HG03175 (cell line): ENCODE data around the gene EXOC2.
A peak's percentile ranks its signal among the peaks of the same experiment; 100 is the strongest.

Source experiments
- ATAC-seq: cut with Tn5 transposase; IDR thresholded peaks from one replicate; pipeline ENCODE4 v1.9.1; 2021; ENCODE audit warnings: mild to moderate bottlenecking, moderate library complexity; ENCODE audit not compliant: unreplicated experiment

EXOC2 gene

GRCh38 chr6:692858-693722, at the start of gene EXOC2:
Gene EXOC2 (minus strand): TSS chr6:693139. CDS start chr6:637818, 55,321 bp downstream.
- ATAC-seq = peak; percentile 92

DNA sequence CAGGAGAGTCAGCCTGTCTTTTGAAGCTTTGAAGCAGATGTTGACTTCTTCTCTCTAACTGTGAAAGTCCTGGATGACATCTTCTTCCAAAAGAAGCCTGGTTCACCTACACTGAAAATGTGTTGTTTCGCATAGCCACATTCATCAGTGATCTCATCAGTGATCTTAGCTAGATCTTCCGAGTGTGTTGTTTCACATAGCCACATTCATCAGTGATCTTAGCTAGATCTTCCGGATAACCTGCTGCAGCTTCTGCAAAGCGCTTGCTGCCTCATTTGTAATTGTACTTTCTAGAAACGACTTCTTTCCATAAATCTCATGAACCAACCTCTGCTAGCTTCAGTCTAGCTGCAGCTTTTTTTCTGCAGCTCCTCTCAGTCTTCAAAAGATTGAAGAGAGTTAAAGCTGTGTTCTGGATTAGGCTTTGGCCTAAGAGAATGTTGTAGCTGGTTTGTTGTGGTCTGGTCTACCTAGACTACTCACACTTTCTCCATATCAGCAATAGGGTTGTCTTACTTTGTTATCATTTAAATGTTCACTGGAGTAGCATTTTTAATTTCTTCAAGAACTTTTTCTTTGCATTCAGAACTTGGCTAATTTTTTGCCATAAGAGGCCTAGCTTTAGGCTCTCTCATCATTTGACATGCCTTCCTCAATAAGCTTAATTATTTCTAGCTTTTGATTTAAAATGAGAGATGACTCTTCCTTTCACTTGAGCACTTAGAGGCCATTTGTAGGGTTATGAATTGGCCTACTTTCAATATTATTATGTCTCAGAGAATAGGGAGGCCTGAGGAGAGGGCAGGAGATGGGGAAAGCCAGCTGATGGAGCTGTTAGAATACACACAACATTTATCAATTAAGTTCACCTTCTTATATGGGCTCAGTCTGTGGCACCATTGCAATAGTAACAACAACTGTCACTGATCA, 48.7 kb upstream of the EXOC2 start:
- no peak for ATAC-seq

DNA sequence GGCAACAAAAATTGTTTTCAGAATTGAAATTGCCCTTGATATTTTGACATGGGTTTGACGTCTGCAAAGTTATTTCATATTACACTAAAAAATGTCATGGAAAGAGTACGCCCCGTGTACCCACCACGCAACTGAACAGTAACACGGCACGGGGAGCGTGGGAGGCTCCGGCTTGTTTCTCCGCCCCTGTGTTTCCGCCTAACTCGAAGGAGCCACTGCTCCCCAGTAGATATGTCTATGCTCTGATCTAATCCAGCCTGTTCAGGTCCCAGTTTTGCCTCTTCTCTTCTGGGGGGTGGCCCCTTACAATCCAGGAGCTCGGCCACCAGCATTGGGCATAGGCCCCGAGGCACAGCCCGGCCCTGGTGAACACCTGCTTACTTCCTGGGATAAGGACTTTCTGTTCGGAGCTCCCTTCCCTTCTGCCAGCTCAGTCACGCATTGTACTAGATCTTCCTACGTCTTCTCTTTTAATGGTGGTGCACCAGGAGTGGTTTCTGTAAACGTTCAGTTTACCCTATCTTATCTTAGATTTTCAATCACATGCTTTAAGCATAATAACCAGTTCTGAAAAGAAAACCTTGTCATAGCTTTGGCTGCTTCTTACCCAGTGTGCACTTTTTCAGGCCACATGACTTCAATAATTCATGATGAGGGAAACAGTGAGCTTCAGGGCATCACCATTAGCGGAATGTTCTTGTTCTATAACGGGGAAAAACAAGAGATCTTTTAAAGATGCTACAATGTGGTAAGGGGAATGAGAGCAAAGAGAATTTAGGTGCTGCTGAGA, 43.9 kb upstream of the EXOC2 start:
- no peak for ATAC-seq

- ATAC-seq = no peak
These were observed 40.7 kb upstream of the EXOC2 start for GRCh38 chr6:733431-734219.

DNA sequence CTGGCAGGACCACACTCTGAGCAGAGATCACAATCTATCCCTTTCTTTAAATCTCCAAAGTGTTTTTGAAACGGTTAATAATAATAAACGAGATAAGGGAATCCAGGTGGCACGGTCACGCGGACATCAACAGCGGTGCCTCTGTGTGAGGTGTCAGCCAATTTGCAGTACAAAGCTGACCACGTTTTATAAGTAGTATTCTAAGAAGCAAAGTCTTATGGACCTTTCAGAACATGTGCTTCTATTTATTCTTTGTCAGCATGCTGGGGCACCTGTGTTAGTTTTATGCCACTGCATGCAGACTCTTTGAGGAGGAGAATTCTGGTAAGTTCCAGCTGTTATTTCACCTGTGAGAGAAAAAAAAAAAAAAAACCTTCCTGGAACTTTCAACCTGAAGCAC, 39.0 kb upstream of the EXOC2 start:
- ATAC-seq = no peak

- no peak for ATAC-seq
These were observed 36.8 kb upstream of the EXOC2 start for GRCh38 chr6:729606-730320.

DNA sequence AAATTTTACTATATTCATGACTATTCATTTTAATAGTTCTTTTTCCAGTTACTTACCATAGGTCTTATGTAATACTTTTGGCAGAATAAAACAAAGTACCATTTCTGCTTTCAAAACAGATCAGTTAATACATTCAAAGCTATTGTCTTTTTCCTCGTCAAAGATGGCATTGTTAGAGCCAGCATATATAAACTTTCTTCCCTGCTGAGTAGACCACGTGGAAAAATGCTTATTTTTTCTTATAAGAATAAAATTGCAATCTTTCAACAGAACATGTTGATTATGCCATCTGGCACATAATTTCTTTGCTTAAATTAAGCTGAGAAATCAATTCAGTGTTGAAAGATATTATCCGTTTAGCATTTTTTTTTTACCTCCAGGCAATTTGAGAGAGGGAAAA, 34.9 kb upstream of the EXOC2 start:
- ATAC-seq = no peak

DNA sequence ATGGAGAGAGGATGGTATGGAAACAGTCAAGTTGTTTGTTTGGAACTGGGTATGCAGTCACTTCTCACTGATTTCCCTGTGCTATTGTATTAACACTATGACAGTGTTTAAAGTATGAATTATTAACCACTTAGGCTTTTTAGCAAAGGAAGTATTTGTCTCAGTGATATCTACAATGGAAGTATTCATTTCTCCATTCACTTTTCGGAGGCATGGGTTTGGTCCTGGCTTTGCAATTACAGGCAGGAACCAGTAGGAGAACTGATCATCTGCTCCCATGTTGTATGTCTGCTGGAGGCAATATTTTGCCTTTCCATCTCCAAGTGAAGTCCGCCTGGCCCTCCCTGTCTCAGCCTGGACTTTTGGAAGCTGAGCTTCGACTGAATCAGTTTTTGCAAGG, 30.6 kb upstream of the EXOC2 start:
- no peak for ATAC-seq

DNA sequence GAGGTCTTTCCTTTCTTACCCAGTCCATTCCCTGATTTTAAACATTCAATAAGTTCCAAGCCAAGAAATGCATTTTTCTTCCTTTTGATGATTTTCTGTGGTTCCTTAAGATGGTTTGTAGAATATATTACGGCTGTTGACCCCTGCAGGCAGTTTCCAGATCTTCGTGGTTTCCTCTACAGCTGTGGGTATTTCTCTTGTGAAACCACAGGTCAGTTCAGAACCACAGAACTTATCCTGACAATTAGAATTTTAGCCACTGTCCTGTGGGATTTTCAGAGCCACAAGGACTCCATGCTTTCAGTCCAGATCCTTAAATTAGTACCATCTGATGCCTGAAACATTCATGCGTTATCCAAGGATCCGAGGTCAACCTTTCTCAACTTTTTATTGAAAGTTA, 29.7 kb upstream of the EXOC2 start:
- ATAC-seq = no peak

DNA sequence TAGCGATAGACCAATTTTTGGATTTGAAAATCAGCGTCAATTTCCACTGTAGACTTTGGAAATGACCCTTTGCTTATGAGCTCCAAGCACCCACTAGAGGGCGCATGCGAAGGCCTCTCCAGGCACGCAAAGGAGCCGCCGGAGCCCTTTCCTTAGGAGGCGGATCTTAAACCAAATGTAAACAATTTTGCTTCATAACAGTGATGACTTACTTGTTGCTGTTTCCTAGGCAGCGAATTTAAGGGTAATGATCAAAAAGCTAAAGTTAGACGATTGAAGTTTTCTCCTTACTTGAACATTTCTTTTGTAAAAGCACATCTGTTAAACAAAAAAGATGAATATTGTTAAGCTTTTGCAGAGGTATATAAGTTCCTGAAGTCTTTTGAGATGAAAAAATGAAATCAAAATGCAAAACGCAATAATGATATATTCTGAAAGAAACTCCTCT, 29.2 kb upstream of the EXOC2 start:
- peak; percentile 61 for ATAC-seq

- no peak for ATAC-seq
These were observed 25.4 kb upstream of the EXOC2 start for GRCh38 chr6:718345-718744.

GRCh38 chr6:717135-717534, 24.2 kb upstream of the EXOC2 start:
- ATAC-seq = no peak

DNA sequence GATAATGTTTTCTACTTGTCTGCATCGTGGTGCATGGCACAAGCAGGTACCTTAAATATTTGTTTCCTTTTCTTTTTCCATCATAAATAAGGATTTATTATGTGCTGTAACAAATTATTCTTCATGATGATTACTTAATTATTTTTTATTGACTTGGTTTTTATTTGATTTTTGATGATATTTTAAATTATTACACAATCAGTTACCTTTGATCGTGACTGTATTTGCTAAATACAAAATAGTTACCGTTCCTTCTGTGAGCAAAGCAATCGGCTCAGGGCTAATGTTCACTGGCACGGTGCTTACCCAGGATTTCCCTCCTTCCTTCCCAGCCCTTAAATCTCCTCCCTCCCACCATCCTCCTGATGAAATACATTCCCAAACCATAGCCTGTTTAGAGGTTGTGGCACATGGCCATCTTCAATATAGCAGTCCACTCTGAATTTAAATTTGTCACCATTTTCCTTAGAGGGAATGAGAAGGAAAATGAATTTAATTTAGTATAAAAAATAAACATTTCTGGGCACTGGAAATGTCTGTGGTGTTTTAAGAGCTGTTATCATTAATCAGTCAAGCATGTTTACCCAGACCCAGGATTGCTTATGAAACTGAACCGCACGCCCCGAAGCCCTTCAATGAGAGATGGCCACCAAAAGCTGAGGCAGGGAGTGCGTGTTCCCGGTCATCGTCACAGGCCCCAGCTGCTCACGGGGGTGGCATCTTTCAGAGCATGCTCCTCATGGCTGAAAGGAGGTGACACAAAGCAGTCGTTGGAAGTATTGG, 23.0 kb upstream of the EXOC2 start:
- no peak for ATAC-seq

DNA sequence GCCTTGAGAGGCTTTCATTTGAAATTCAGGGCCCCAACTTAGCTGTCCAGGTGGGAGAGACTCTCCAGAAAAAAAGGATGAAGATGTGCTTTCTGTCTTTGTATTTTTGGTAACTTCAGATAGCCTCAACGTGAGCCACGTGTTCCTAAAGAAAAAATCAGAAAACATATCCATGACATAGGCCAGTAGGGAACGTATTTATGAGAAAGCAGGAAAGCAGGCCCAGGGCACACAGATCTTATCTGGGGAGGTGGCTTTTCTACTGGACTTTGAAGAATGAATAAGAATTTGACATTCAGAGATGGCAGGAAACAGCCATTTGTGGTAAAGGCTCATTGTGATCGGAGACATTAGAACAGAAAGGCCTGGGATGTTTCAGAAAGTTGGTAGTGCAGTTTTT, 21.2 kb upstream of the EXOC2 start:
- ATAC-seq = no peak

DNA sequence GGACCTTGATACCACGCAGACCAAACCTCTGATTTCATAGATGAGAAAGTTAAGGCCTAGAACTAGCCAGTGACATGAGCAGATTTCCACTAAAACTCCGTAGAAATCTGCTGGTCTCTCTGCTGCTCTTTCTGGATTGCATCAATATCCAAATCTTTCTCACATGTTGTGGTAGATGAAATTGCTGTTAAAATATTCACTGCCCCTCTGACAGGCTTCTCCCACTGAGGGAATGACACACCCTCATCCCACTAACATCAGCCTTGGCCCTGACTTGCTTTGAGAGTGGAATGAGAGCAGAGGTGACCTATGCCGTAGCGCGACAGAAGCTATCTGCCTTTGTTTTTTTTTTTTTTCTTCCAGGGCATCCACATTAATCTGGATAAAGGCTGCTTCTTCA, 20.4 kb upstream of the EXOC2 start:
- no peak for ATAC-seq

GRCh38 chr6:712805-713204, 19.9 kb upstream of the EXOC2 start:
- no peak for ATAC-seq

DNA sequence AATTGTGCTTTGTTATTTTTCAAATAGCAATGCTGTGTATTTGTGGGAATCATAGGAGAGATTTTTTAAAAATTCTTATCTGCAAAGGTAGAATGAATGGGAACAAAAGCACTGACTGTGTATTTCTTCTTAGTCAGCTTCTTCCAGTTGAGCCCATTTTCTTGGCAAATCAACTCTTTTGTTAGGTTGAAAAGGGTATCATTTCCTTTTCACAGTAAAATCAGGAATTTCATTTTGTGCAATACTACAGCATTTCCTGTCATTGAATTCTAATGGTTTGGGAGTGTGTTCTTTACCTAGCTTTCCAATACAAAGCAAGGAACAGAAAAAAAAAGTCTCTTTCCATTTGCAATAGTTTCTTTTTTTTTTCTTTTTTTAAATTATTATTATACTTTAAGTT, 19.0 kb upstream of the EXOC2 start:
- no peak for ATAC-seq

DNA sequence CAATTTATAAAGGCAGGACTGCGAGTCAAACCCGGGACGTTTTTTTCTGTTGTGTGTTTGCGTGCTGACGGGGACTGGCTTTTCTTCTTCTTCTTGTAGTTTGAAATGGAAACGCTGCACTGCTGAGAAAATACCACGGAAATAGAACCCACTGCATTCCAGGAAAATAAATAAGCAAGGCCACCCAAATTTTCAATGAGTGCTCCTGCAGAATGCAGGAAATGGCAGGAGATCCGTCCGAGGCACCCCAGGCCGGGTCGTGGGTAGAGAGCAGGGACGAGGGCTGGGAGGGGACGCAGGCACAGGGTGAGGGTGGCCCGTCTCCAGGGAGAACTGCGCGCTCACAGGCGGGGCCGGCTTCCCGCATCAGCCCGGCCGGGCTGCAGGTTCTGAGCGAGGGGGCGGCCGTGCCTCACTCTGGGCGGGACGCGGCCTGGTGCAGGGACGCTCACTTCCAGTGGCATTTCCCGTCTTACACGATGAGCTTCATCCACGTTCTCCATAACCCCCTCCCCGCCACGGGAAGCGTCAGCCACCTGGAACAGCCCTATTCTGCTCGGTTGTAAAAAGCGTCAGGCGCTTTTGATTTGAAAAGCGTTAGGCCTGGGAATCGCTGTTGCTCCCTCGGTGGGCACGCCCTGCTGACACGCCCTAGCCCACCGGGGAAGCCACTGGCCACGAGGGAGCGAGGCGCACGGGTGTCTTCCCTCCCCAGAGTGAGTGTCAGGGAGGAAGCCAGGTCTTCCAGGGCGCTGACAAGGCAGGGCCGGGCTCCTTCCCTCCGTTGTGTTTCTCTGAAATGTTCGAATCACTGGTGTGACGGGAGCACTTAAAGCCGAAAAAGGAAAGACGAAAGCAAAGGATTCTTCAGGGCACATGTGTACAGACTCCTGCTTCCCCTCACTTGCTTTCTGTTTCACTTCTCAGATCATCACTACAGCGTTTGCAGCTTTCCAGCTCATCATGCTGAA, 17.9 kb upstream of the EXOC2 start:
- ATAC-seq = peak; percentile 92
